Stimulated activated CD4-positive, alpha-beta T cell treated with anti-CD3 and anti-CD28 coated beads, Interleukin-2, amount 100 ng/mL, for 4 hours (primary cell): ENCODE results near the gene CBLL2.
"Not testable (repeated sequence)": the region's sequence is repeated elsewhere in the genome, so short reads cannot be mapped to it uniquely, and the experiment has no call there.

ENCODE experiments used
- DNase-seq: peaks from one replicate; pipeline ENCODE4 v3.0.0-alpha.2; 2020; ENCODE audit warnings: low read depth

The CBLL2 gene, protein sequence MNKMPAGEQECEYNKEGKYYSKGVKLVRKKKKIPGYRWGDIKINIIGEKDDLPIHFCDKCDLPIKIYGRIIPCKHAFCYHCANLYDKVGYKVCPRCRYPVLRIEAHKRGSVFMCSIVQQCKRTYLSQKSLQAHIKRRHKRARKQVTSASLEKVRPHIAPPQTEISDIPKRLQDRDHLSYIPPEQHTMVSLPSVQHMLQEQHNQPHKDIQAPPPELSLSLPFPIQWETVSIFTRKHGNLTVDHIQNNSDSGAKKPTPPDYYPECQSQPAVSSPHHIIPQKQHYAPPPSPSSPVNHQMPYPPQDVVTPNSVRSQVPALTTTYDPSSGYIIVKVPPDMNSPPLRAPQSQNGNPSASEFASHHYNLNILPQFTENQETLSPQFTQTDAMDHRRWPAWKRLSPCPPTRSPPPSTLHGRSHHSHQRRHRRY

GRCh38 chrX:22272613-22273012, at the start of gene CBLL2:
Gene CBLL2 (plus strand): TSS chrX:22272913. CDS start chrX:22272992, 79 bp downstream.
- DNase-seq: no peak

GRCh38 chrX:22234380-22234779, 38.3 kb upstream of the CBLL2 start:
- no peak for DNase-seq

DNA sequence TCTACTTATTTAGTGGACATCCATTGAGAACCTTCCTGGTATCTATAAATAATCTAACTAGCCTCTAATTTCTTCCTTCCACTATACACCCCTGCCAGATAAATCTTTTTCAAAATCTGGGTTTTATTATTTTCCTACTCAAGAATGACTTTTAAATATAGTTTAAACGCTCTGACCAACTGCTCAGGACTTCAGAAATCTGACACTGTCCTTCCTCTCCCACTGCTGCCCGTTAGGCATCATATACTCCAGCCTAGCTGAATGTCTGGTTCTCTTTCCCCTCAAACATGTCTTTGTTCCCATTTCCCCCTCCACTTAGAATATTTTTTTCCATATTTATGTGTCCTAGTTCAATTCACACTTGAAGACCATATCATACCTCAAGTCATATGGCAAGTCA, 35.2 kb upstream of the CBLL2 start:
- no peak for DNase-seq

DNA sequence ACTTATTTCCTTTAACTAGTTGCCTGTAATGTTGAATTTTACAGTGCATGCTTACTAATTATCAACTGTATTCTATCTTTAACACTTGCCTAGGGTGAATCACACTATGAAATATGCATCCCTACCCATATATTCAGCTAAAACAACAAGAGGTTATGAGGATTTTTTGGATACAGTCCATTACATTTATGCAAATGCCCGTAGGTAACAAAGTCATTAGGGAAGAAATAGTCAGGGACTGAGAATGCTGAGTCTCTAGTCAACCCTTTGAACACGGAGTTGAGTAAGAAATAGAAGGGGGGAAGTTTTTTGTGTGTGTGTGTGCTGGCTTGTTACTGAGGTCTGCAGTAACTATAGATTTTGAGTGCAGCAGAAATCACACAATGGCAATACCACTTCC, 26.1 kb upstream of the CBLL2 start:
- no peak for DNase-seq

DNA sequence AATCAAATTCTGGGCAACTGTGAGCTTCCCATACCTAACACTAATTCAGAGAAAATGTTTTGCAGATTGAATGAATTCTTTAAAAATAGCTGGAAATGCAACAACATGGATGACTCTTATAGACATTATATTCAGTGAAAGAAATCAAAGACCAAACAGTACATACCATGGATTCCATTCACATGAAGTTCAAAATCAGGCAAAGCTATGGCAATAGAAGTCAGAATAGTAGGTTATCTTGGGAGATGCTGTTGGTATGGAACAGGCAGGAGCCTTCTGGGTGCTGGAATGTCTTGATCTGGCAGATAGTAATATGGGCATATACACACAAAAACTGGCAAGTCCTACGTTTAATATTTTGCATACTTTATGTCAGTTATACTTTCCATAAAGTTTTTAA, 25.5 kb upstream of the CBLL2 start:
- DNase-seq: no peak

DNA sequence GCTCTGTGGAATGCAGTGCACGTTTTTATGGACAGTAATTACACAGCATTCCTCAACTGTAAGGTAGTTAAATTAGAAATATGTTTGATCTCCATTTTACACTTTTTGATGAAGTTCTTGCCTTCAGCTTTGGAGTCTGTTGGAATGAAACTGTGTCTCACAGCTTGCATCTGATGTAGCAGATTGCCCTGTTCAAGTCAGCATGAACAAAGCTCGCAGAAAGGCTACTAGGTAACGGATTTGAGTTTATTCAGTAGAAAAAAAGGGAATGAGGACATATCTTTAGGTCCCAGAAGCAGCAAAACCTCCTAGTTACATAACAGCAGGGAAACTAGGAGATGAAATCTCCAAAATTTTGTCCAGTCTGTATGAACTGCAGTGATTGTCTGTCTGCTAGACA, 24.3 kb upstream of the CBLL2 start:
- no peak for DNase-seq

- no peak for DNase-seq
Observed at GRCh38 chrX:22249371-22249770, 23.3 kb upstream of the CBLL2 start.

DNA sequence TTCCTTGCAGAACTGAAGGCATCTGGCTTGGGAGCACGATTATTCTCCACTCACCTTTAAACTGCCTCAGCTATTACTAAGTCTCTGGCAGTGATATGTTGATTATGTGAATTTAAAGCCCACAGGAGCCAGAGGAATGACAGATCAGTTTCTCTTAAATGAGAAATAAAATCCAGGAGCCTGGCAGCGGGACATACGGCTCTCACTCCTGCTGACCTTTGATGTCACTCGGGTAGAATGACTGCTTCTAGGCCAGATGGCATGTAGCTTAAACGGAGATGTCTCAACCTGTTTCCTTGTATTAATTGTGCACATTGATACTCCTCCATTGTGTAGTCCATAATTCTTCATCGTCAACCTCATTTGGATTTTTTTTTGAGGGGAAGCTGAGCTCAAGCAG, 4.0 kb upstream of the CBLL2 start:
- no peak for DNase-seq

DNA sequence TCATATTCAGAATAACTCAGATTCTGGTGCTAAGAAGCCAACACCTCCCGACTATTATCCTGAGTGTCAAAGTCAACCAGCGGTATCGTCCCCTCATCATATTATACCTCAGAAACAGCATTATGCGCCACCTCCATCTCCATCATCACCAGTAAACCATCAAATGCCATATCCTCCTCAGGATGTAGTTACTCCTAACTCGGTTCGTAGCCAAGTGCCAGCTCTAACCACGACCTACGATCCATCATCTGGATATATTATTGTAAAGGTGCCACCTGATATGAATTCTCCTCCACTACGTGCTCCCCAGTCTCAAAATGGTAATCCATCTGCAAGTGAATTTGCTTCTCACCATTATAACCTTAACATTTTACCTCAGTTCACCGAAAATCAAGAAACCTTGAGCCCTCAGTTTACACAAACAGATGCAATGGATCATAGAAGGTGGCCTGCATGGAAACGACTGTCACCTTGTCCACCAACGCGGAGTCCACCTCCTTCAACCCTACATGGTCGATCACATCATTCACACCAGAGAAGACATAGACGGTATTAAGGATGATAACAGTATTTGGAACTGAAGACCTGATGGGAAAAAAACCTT, 1.1 kb downstream of the CBLL2 start:
- no peak for DNase-seq

- no peak for DNase-seq
Observed at GRCh38 chrX:22276781-22277180, 4.1 kb downstream of the CBLL2 start.

- DNase-seq: no peak
Observed at GRCh38 chrX:22278375-22278774, 5.7 kb downstream of the CBLL2 start.

DNA sequence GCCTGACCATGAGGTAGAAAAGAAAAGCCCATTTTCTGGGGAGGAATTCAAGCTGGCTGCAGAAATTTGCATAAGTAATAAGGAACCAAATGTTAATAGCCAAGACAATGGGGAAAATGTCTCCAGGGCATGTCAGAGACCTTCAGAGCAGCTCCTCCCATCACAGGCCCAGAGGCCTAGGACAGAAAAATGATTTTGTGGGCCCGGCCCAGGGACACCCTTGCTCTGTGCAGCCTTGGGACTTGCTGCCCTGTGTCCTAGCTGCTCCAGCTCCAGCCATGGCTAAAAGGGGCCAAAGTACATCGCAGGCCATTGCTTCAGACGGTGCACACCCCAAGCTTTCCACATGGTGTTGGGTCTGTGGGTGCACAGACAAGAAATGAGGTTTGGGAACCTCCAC, 16.5 kb downstream of the CBLL2 start:
- DNase-seq: not testable (repeated sequence)

GRCh38 chrX:22296871-22297270, 24.2 kb downstream of the CBLL2 start:
- DNase-seq: no peak

- no peak for DNase-seq
Observed at GRCh38 chrX:22300130-22300529, 27.4 kb downstream of the CBLL2 start.

- no peak for DNase-seq
Observed at GRCh38 chrX:22310779-22311178, 38.1 kb downstream of the CBLL2 start.

GRCh38 chrX:22313766-22314165, 41.1 kb downstream of the CBLL2 start:
- DNase-seq: no peak

DNA sequence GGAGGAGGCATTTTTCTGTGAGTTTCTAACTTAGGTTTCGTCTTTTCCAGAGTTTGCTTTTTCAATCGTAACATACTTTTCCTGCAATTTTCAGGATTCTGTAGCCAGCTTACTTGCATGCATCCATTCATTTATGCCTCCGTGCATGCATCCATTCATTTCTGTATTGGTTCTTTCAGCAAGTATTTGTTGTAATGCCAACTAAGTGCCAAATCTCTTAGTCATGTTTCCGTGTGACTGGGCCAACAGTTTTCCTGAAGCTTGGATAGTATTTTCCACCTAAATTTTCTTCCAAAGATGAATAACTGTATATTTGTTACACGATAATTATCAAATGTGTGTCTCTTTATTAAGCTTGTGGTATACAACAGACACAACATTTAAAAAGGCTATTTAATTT, 41.5 kb downstream of the CBLL2 start:
- no peak for DNase-seq

DNA sequence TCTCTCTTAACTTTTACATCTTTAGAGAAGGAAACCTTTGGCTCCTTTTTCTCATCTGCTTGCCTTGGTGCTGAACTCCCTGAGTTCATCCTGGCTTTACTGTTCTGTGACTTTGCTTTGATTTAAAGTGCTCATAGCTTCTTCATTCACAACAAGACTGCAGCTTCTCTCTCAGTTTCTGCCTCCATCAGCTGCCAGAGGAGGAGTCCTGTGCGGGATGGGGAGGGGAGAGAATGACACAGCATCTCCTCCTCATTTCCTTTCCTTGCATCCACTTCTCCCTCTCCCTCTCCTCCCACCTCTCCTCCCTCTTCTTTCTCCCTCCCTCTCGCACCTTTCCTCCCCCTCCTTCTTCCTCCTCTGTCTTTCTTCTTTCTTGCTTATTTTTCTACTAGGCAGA, 42.0 kb downstream of the CBLL2 start:
- DNase-seq: no peak

- DNase-seq: no peak
Observed at GRCh38 chrX:22315151-22315550, 42.4 kb downstream of the CBLL2 start.

GRCh38 chrX:22320236-22320873, 47.6 kb downstream of the CBLL2 start:
- DNase-seq: no peak

DNA sequence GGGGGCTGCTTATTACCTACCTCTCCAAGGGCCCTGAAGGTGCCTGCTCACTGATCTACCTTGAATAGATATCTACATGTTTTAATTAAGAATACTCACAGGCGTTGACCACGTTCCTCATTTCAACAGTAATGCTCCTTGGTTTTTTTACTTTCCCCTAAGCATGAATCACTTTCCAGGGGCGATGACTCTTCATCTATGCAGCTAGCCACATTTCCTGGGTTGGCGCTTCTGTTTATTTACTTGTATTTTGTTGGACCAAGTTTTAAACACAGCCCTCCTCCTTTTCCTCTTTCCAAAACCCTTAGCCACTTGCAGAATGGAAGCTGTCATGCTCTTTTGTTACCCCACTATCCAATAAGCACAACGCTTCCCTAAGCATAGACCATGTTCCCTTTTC, 50.8 kb downstream of the CBLL2 start:
- DNase-seq: no peak
